Endodermal cell (in vitro differentiated cells): ENCODE data around the gene ARL3. TPM values are rescaled to one million over a fixed set of nuclear protein-coding genes. Genes with fewer than 3 reads are reported as not detected.

ENCODE experiments used
- DNase-seq: peaks from one replicate; pipeline ENCODE4 v3.0.0-alpha.2; 2017
- H3K27ac ChIP-seq: 2 replicates; pipeline ENCODE4 v1.5.1; 2013; ENCODE audit warnings: mild to moderate bottlenecking, low read depth, low read length, moderate library complexity
- H3K27me3 ChIP-seq: 2 replicates; pipeline ENCODE4 v1.6.1; 2013; ENCODE audit warnings: mild to moderate bottlenecking, low read length, moderate library complexity; ENCODE audit not compliant: insufficient read depth, control insufficient read depth, poor library complexity, severe bottlenecking
- H3K36me3 ChIP-seq: 2 replicates; pipeline ENCODE4 v1.7.0; 2013; ENCODE audit warnings: mild to moderate bottlenecking, low read length, moderate library complexity; ENCODE audit not compliant: control insufficient read depth, insufficient read depth
- H3K4me1 ChIP-seq: one replicate; pipeline ENCODE4 v1.7.0; 2013; ENCODE audit warnings: low read length; ENCODE audit not compliant: control insufficient read depth, insufficient read depth
- H3K4me3 ChIP-seq: 2 replicates; pipeline ENCODE4 v1.5.1; 2013; ENCODE audit warnings: mild to moderate bottlenecking, low read length, moderate library complexity
- H3K9ac ChIP-seq: 2 replicates; pipeline ENCODE4 v1.6.1; 2013; ENCODE audit warnings: mild to moderate bottlenecking, low read length, moderate library complexity; ENCODE audit not compliant: poor library complexity, severe bottlenecking; ENCODE audit errors: extremely low read depth
- H3K9me3 ChIP-seq: 2 replicates; pipeline ENCODE4 v1.6.1; 2013; ENCODE audit warnings: mild to moderate bottlenecking, low read length, moderate library complexity; ENCODE audit not compliant: control insufficient read depth
- H3K27ac Mint-ChIP-seq: 2 replicates; pipeline ENCODE4 v1.8.0; 2020; ENCODE audit warnings: mixed read lengths
- H3K27me3 Mint-ChIP-seq: 2 replicates; pipeline ENCODE4 v1.8.0; 2021; ENCODE audit warnings: mild to moderate bottlenecking, mixed read lengths; ENCODE audit not compliant: insufficient read depth
- H3K36me3 Mint-ChIP-seq: 2 replicates; pipeline ENCODE4 v1.8.0; 2020; ENCODE audit warnings: low read depth, mixed read lengths
- H3K4me1 Mint-ChIP-seq: 2 replicates; pipeline ENCODE4 v1.8.0; 2020; ENCODE audit warnings: mixed read lengths
- H3K4me3 Mint-ChIP-seq: 2 replicates; pipeline ENCODE4 v1.8.0; 2020; ENCODE audit warnings: mild to moderate bottlenecking, moderate library complexity, mixed read lengths
- H3K9me3 Mint-ChIP-seq: 2 replicates; pipeline ENCODE4 v1.8.0; 2020; ENCODE audit warnings: mild to moderate bottlenecking, mixed read lengths
- WGBS, 2 experiments: methylation state at CpG; one replicate each; pipeline versions ENCODE4 v1.1.5 to v1.1.7; 2013; ENCODE audit warnings: missing lambda C conversion rate in 2 of 2, mixed read lengths in 1 of 2; ENCODE audit not compliant: insufficient coverage in 1 of 2, insufficient read length in 1 of 2; 5-methylcytosine and 5-hydroxymethylcytosine counted together
- total RNA-seq, 2 donors: library from RNA; stranded (reverse); fragmentation: NEBNext Ultra II Directional in 1 of 2; extraction: Animal tissue kit (Norgen Biotek cat#: 25700) in 1 of 2; gene quantifications; 2 replicates in 1 of 2; 3 replicates in 1 of 2; pipeline ENCODE4 v1.2.1, GENCODE V29; 2021
- TF ChIP-seq, protein P1 (sequence below): fragments of 200-600 bp; sonication (generic); conservative IDR thresholded peaks from 2 replicates; pipeline ENCODE4 v1.5.0; 2021; ENCODE audit warnings: antibody characterized with exemption, mild to moderate bottlenecking

Gene ARL3
- total RNA-seq, 2 donors from 2014 or later, result 20.3 to 25.6 TPM

DNA sequence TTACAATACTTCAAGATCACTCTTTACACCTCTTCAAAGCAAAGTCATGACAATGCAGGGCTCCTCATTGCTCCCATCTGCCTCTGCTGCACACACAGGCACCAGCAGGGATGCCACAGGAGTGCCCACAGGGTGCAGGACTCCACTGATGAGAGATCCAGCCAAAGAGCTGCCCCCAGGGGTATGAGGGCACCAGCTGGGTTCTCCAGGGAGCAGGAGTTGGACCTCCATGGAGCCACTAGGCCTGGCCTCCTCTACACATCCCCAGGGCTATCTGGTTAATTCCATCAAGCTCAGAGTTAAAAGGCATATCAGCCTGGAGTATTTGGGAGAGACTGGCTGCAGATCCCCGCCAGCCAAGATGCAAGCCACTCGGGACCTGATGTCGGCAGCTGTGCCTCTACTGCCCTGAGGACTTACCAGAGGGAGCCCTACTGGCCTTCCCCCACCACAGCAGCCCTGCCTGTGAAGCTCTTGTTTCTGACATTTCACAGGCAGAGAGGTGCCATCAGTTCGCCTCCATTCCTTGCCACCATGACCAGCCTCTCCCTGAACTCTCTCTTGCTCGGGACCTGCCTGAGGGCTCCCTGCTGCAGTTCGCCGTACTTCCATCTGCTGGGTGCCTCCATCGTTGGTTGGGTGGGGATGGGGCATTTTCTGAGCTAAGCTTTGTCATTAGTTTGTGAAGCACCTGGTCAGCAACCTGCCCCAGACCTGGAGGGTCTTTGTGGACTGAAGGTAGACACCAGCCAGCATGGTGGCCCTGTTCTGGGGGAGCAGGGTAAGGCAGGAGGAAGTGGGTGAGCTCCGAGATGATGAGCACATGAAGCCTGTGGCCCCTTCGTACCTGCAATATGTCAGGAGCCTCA is 82.4 kb downstream of the ARL3 start:
- no peak overlapping the region for H3K9ac ChIP-seq
- H3K27ac ChIP-seq, result no peak overlapping the region
- 96 to 100% methylated on average over 7 to 10 of the region's 10 CpGs for WGBS, 2 experiments
- Mint-ChIP-seq H3K4me1 (peaks cover 45% of the 10 kb centered on the region), H3K27me3 (no peaks in the 10 kb centered on the region), H3K27ac (no peak overlapping the region), H3K4me3 (no peak overlapping the region), H3K36me3 (peaks cover 5% of the 10 kb centered on the region), H3K9me3 (no peaks in the 10 kb centered on the region)
- no peak for DNase-seq
- TF ChIP-seq, protein P1, sequence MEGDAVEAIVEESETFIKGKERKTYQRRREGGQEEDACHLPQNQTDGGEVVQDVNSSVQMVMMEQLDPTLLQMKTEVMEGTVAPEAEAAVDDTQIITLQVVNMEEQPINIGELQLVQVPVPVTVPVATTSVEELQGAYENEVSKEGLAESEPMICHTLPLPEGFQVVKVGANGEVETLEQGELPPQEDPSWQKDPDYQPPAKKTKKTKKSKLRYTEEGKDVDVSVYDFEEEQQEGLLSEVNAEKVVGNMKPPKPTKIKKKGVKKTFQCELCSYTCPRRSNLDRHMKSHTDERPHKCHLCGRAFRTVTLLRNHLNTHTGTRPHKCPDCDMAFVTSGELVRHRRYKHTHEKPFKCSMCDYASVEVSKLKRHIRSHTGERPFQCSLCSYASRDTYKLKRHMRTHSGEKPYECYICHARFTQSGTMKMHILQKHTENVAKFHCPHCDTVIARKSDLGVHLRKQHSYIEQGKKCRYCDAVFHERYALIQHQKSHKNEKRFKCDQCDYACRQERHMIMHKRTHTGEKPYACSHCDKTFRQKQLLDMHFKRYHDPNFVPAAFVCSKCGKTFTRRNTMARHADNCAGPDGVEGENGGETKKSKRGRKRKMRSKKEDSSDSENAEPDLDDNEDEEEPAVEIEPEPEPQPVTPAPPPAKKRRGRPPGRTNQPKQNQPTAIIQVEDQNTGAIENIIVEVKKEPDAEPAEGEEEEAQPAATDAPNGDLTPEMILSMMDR, result no peak
- no peaks in the 10 kb centered on the region for H3K27me3 ChIP-seq
- H3K36me3 ChIP-seq, result no peaks in the 10 kb centered on the region
- H3K9me3 ChIP-seq, result no peaks in the 10 kb centered on the region
- H3K4me1 ChIP-seq, result peaks cover 24% of the 10 kb centered on the region
- no peak overlapping the region for H3K4me3 ChIP-seq

DNA sequence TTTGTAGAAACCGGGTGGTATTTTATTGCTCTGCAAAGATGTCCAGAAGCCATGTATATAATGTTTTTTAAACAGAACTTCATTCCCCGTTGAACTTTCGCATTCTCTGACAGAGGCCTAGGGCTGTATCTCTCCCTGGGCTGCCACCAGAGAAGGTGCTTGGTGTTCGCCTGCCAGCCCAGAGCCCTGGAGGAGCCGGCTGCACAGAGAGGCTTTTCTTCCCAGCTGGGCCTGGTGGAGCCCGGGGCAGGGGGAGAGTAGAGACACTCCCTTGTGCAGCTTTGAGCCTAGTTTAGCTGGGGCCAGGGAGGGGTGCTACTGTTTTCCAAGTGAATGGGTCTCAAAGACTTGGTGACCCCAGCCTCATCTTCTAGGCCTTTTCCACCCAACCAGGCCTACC is 83.5 kb downstream of the ARL3 start:
- Mint-ChIP-seq H3K36me3 (peaks cover 5% of the 10 kb centered on the region), H3K27ac (no peak overlapping the region), H3K4me3 (no peak overlapping the region), H3K9me3 (no peaks in the 10 kb centered on the region), H3K4me1 (peaks cover 54% of the 10 kb centered on the region), H3K27me3 (no peaks in the 10 kb centered on the region)
- Histone ChIP-seq H3K4me1 (peaks cover 24% of the 10 kb centered on the region), H3K4me3 (no peak overlapping the region), H3K27me3 (no peaks in the 10 kb centered on the region), H3K9me3 (no peaks in the 10 kb centered on the region), H3K27ac (peak overlapping the region; percentile 74), H3K36me3 (no peaks in the 10 kb centered on the region), H3K9ac (no peak overlapping the region)
- DNase-seq, result no peak
- TF ChIP-seq, protein P1, result no peak
- WGBS, 2 experiments, result 88 to 91% methylated on average over 3 to 6 of the region's 6 CpGs

DNA sequence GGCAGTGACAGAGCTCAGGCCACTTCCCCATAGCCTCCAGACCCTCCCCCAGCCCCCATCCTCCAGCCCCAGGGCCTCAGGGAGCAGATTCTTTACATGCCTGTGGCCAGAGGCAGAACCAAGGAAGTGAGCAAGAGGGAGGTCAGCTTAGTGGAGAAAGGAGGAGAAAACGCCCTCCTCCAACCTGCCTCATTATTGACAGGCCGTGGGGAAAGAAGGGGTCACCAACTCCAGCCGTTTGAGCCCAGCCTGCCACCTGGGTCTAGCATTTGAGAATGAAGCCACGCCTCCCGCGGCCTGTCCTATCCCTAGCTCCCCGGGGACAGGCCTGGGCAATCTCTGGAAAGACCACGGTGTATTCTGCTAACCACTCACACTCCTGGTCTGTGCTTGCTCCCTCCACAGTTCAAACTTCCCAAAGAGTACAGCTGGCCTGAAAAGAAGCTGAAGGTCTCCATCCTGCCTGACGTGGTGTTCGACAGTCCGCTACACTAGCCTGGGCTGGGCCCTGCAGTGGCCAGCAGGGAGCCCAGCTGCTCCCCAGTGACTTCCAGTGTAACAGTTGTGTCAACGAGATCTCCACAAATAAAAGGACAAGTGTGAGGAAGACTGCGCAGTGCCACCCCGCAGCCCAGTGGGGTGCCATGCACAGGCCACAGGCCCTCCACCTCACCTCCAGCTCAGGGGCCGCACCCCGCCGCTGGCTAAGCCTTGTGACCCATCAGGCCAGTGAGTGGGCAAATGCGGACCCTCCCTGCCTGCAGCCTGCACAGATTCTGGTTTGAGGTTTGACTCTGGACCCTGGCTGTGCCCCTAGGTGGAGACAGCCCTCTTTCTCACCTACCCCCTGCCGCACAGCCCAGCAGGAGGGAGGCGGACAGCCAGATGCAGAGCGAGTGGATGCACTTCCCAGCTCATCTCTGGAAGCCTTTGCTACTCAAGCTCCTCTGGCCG is 84.3 kb downstream of the ARL3 start:
- Histone ChIP-seq H3K9me3 (no peaks in the 10 kb centered on the region), H3K4me1 (peaks cover 24% of the 10 kb centered on the region), H3K9ac (no peak overlapping the region), H3K4me3 (no peak overlapping the region), H3K27me3 (no peaks in the 10 kb centered on the region), H3K27ac (peak overlapping the region; percentile 74), H3K36me3 (no peaks in the 10 kb centered on the region)
- DNase-seq, result peak; percentile 92
- TF ChIP-seq, protein P1, result no peak
- H3K27ac Mint-ChIP-seq, result peak overlapping the region; percentile 98
- H3K27me3 Mint-ChIP-seq, result no peaks in the 10 kb centered on the region
- no peaks in the 10 kb centered on the region for H3K9me3 Mint-ChIP-seq
- H3K4me3 Mint-ChIP-seq, result no peak overlapping the region
- peaks cover 5% of the 10 kb centered on the region for H3K36me3 Mint-ChIP-seq
- H3K4me1 Mint-ChIP-seq, result peaks cover 60% of the 10 kb centered on the region
- WGBS, 2 experiments, result 73 to 80% methylated on average over 13 to 21 of the region's 22 CpGs
